GM21367 (cell line): Measurements from ENCODE around the gene ZBTB46.
"Not testable (repeated sequence)": the region's sequence is repeated elsewhere in the genome, so short reads cannot be mapped to it uniquely, and the experiment has no call there.

Experiments
- ATAC-seq: cut with Tn5 transposase; IDR thresholded peaks from one replicate; pipeline ENCODE4 v1.9.1; 2021; ENCODE audit not compliant: unreplicated experiment

Gene ZBTB46

DNA sequence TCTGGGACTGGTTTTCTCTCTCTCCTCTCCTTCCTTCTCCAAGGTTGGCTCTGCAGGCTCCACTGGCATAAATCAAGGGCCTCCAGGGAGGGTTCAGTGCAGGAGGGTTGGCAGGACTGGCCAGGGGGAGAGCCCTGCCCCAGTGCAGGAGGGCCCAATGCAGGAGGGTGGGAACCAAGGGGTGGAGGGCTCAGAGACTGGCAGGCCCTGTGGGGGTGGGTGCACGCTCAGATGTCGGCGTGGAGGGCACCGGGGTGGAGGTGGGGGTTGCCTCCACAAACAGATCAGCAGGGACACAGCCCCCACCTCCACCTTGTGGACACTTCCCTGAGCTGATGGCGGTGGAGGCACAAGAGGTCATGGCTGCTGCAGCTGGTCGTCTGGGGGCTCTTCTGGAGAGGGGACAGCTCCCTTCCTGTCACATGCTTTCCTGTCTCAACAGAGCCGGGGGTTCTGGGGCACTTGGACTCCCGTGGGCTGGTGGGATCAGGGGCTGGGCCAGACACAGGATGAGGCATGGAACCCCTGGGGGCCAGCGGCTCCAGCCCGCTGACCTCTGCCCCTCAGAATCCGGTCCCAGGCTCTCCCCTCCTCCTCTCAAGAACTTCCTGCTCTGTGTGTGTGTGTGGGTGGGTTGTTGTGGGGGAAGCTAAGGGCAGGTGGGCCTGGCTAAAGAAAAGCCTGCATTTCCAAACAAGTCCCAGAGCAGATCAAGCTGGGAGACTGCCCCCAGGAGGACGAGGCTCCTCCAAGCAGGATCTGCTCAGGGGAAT, 27.5 kb upstream of the ZBTB46 start:
- no peak for ATAC-seq

DNA sequence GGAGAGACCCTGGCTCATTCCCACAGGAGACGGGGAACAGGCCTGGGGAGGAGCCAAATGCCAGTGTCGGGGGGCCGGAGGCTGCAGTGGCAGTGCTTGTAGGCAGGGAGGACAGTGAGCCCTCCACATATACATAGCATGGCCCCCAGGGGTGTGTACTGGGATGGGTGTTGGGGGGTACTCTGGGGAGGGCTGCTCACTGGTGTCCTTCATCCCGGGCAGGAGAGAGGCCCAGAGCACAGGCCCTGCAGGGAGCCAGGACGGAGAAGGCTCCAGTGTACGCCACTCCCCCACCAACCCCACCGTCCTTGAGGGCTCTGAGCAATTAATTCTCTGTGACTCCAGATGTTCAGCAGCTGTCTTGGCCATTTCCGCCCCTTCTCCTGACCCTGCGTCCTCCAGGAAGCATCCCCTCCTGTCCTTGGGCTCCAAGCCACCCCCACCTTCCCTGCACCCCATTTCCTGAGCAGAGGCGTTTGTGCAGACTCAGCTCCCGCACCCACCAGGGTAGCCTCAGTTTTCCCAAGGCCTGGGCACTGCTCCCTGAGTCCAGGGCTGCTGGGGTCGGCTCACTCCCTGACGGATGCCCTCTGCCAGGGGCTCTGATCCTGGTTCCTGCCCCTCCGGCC, 26.8 kb upstream of the ZBTB46 start:
- no peak for ATAC-seq

GRCh38 chr20:63856098-63856511, 25.0 kb upstream of the ZBTB46 start:
- no peak for ATAC-seq

DNA sequence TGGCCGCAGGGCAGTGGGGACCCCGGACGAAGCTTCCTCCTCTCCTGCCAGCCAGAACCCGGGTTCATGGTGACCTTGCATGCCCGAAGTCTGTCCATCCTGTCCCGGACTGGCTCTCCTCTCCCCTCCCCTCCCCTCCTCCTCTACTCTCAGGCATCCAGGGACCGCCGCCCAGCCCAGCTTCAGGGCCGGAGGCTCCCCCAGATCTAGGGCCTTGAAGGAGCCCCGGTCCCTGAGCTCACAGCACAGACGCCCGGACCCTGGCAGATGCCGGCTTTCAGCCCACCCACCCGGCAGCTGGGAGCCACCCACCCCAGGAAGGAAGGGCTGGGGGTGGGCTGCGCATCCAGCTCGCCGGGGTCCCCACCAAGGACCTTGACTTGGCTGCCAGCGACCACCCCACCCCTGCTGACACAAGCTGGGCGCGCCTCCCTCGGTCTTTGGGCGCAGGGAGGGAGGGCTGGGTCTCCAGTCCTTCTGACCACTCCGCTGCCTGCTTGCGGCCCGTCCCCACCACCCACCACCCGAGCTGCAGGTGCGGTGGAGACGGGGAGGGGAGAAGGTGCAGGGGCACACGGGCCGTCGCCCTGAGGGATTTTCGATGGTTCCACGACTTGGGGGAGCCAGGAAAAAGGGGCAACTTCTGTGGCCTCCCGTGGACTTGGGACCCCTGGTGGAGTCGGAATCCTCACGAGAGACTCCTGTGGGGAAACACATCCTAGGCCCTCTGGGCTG, 24.5 kb upstream of the ZBTB46 start:
- no peak for ATAC-seq

DNA sequence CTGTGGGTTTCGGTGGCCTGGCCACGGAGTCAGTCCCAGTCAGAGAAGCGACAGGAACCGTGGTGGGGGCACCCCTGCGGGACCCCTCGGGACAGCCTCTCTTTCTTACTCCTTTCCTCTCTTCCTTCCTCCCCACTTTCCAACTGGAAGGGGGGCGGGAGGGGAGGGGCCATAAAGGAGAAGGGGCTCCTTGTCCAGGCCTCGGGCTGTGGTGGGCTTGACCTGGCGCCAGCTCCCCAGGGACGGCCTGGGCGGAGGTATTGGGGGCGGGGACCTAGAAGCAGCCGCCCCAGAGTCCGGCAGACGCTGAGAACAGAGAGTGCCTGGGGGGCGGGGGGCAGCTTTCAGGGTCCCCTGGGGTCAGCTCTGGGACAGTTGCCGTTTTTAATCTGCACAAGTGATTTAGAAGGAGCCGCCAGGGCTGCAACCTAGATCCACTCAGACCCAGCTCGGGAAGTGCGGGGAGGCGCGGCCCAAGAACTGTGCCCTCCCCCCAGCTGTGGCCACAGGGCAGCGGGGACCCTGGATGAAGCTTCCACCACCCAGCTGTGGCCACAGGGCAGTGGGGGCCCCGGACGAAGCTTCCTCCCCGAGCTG, 23.8 kb upstream of the ZBTB46 start:
- no peak for ATAC-seq

GRCh38 chr20:63854069-63854765, 23.2 kb upstream of the ZBTB46 start:
- ATAC-seq: no peak

- not testable (repeated sequence) for ATAC-seq
Observed at GRCh38 chr20:63853733-63854068, 22.6 kb upstream of the ZBTB46 start.

GRCh38 chr20:63851548-63851943, 20.5 kb upstream of the ZBTB46 start:
- not testable (repeated sequence) for ATAC-seq

GRCh38 chr20:63850689-63851547, 19.9 kb upstream of the ZBTB46 start:
- ATAC-seq: peak; percentile 71

GRCh38 chr20:63848003-63848911, 17.2 kb upstream of the ZBTB46 start:
- ATAC-seq: no peak

DNA sequence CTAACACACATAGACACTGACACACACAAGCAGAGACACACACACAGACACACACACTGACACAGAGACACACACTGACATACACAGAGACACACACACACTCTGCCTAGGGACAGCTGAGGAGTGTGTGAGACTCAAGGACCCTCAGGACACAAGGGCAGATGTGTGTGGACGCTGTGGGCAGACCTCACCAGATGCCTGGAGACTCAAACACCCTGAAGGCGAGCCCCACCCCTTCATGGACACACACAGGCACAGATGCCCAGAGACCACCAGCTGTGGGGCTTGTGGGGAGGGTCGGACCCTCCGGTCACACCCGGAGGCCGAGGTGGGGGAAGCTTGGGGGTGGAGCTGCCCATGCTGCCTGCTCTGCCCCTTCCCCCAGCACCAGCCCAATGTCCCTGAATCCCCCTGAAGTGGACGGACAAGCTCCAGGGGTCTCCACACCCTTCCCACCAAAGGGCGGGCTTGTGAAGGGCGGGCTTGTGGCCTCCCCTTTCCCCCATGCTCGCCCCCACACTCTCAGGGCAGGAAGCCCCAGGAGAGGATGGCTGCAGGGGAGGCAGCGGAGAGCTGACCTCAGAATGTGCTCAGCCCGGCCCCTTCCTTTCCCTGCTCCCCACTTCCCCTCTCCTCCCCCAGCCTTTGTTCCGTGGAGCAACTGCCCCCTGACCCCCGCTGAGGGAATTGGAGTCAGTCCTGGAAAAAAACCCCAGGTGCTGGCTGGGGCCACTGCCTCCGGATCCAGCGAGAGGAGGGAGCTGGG, 16.4 kb upstream of the ZBTB46 start:
- no peak for ATAC-seq

- ATAC-seq: no peak
Observed at GRCh38 chr20:63846888-63847236, 15.8 kb upstream of the ZBTB46 start.

GRCh38 chr20:63846128-63846771, 15.2 kb upstream of the ZBTB46 start:
- no peak for ATAC-seq

- no peak for ATAC-seq
Observed at GRCh38 chr20:63844511-63844991, 13.5 kb upstream of the ZBTB46 start.

GRCh38 chr20:63843778-63844177, 12.7 kb upstream of the ZBTB46 start:
- no peak for ATAC-seq

- ATAC-seq: no peak
Observed at GRCh38 chr20:63843222-63843621, 12.2 kb upstream of the ZBTB46 start.

DNA sequence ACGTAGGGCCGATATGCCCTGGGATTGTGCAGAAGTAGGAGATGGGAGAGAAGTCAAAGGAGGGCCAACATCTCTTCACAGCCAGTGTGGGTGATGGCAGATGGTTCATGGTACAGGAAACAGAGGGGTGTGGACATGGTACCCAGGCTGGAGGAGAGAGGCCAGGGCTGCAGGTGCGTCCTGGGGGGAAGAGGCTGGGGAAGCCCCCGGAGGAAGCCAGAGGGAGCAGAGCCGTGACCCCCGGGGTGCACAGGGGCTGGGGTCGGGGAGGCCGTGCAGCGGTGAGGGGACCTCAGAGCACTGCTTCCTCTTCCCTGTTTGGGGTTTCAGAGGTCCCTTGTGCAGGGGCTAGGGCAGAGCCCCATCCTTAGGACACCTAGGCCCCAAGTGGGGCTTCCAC, 11.2 kb upstream of the ZBTB46 start:
- ATAC-seq: no peak

DNA sequence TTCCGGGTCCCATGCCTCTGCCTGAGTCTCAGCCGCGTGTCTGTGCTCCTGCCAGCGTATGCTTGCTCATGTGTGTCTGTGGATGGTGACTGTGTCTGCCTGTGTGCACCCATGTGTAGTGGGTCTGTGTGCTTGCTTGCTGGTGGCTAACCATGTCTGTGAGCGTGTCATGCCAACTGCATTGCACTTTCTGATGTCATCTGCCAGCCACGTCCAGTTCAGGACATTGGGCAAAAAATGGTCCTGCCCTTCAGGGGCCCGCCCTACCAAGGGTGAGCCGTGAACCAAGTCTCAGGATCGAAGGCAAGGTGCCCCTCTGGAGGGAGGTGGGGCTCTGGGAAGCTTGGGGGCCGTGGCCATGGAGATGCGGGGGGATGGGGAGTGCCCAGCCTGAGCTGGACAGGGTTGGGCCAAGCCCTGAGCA, 9.4 kb upstream of the ZBTB46 start:
- no peak for ATAC-seq
